A673 (cell line): ENCODE results near the gene DNAI1.

Source experiments
- EZH2 ChIP-seq: fragments of 200-600 bp; sonication (generic); IDR thresholded peaks from 2 replicates; pipeline ENCODE4 v1.6.1; 2017; ENCODE audit warnings: borderline replicate concordance, low read depth, mild to moderate bottlenecking, mixed read lengths, antibody characterized with exemption, low read length; ENCODE audit not compliant: poor library complexity, severe bottlenecking
- TF ChIP-seq, protein P1 (sequence below): fragments of 300-800, 200-600 bp; sonication (generic); conservative IDR thresholded peaks from 2 replicates; pipeline ENCODE4 v1.5.1; 2017; ENCODE audit warnings: low read depth, mild to moderate bottlenecking, antibody characterized with exemption, low read length, moderate library complexity, mixed read lengths

- TF ChIP-seq, protein P1, sequence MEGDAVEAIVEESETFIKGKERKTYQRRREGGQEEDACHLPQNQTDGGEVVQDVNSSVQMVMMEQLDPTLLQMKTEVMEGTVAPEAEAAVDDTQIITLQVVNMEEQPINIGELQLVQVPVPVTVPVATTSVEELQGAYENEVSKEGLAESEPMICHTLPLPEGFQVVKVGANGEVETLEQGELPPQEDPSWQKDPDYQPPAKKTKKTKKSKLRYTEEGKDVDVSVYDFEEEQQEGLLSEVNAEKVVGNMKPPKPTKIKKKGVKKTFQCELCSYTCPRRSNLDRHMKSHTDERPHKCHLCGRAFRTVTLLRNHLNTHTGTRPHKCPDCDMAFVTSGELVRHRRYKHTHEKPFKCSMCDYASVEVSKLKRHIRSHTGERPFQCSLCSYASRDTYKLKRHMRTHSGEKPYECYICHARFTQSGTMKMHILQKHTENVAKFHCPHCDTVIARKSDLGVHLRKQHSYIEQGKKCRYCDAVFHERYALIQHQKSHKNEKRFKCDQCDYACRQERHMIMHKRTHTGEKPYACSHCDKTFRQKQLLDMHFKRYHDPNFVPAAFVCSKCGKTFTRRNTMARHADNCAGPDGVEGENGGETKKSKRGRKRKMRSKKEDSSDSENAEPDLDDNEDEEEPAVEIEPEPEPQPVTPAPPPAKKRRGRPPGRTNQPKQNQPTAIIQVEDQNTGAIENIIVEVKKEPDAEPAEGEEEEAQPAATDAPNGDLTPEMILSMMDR: no peak
- no peak for TF ChIP-seq EZH2
Measured at GRCh38 chr9:34409154-34409553, 49.5 kb upstream of the DNAI1 start.
